HG03175 (cell line): ENCODE data around the gene SOCS7.

Experiments used
- ATAC-seq: cut with Tn5 transposase; IDR thresholded peaks from one replicate; pipeline ENCODE4 v1.9.1; 2021; ENCODE audit warnings: mild to moderate bottlenecking, moderate library complexity; ENCODE audit not compliant: unreplicated experiment

Gene SOCS7

DNA sequence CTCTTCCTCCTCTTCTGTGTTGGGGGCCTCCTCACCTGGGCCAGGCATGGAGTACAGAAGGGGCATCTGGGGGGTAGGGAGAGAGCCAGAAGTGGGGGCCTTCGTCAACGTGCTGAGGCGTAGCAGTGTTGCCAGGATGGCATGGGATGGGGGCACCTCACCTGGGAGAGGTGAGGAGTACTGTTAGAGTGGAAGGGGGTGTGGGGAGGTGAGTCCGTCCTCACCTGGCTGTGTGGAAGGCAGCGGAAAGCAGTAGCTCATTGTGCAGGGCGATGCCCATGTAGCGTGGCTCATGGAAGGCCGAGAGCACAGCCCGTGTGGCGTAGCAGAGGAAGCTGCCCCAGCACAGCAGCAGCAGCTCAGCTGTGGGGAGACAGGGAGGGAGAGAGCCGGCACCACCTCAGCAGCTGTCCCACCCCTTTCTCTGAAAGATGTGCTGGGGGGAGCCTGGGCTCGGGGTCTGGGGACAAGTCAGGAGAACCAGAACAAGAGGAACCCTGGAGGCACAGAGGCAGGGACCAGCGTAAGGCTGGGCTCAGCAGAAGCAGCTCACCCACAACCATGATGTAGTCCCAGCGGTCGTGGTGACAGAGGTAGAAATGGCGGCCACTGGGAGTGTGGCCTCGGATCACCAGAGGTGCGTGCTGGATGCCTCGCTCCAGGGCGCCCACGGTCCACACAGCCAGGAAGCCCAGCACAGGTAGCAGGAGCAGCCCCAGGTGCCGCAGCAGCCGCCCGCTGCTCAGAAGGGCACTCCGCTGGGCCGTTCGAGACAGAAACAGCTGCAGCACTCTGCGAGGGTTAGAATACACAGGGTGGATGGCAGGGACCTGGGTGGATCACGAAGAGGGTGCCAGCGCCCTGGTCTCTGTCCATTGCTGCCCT is 16.9 kb upstream of the SOCS7 start:
- no peak for ATAC-seq

DNA sequence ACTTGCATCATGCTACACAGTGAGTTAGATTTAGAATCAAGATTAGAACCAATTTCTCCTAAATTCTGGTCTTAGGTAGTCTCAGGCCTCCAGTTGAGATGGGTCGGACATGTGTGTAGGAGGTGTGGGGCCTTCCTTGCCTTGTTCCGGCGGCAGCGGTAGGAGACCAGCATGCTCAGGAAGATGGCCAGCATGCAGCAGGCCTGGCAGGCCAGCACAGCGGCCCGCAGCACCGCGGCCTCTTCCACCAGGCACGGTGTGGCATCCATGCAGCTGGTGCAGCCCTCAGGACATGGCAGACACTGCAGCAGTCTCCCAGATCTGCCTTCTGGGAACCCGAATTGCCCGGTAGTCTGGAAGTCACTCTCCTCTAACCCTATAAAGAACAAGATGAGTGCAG is 14.8 kb upstream of the SOCS7 start:
- no peak for ATAC-seq

DNA sequence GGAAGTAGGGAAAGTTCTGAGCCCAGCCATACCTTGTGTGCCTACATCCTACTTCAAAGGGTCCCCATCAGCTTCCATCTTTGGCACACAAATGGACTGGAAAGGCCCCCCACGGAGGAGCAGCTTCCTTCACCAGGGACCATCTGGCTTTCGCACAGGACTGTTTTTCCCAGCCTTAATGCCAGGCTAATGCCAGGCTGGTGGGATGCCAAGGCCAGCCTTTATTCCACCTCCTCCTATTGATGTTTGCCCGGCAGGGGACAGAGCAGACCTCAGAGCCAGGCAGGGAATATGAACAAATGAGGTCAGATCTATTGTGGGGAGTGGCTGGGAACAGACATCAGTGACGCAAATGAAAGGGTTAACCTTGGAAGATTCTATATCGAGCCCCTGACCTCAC is 13.6 kb upstream of the SOCS7 start:
- no peak for ATAC-seq

DNA sequence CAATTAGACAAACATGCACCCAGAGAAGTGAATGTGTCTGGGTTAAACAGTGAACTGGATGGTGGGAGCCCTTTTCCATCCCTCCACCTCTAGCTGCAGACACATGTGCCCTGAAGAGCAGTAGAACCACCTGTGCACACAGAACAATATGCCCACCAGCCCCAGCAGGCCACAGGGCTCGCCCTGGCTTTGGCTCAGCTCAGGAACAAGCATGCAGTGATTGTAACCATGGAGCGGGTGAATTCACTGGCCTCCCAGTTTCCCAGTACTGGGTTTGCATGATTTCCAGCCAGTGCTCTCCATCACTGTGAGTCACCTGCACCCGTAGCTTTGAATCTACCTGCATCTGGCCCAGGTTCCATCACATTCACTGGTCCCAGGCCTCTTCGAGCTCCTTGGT is 13.1 kb upstream of the SOCS7 start:
- ATAC-seq = no peak

DNA sequence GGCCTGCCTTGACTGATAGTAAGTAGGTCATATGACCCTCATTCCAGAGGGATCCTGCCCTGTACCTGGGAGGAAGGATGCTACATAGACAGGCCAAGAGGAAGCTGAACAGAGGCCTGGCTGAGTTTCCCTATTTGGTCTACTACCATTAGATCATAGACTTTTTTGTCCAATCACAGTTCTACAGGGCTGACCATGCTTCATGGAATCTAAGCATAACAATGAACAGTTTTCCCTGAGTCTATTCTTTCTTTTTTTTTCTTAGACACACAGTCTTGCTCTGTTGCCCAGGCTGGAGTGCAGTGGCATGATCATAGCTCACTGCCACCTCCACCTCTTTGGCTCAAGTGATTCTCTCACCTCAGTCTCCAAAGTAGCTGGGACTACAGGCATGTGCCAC is 11.8 kb upstream of the SOCS7 start:
- ATAC-seq = no peak

DNA sequence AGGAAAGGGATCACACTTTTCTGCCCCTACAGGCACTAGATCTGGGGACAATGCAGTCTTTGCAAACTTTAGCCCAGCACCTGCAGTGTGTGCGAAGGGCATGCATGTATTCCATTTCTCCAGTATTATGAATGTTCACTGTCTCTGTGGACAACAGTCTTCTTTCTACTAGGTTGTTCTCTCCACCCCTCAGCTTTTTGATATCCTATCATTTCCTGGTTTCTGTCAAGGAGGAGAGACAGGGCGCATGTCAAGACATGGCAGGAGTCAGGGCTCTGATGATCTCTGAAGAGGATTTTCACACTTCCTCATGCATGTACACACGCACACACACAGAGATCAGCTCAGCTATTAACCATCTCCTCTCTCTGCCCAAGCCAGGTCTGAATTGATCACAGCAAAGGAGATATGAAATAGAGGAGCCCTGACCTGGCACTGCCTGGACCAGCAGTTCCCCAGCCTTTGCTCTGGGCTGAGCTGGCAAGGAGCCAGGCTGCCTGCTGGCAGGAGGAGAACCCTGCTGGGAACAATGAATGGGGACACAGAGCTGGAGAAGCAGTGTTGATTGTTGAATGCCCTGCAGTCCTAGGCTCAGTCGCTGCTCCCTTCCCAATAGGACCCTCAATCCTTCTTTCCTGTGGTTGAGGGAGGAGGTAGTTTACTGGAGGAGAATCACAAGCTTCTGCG is 10.5 kb upstream of the SOCS7 start:
- no peak for ATAC-seq

DNA sequence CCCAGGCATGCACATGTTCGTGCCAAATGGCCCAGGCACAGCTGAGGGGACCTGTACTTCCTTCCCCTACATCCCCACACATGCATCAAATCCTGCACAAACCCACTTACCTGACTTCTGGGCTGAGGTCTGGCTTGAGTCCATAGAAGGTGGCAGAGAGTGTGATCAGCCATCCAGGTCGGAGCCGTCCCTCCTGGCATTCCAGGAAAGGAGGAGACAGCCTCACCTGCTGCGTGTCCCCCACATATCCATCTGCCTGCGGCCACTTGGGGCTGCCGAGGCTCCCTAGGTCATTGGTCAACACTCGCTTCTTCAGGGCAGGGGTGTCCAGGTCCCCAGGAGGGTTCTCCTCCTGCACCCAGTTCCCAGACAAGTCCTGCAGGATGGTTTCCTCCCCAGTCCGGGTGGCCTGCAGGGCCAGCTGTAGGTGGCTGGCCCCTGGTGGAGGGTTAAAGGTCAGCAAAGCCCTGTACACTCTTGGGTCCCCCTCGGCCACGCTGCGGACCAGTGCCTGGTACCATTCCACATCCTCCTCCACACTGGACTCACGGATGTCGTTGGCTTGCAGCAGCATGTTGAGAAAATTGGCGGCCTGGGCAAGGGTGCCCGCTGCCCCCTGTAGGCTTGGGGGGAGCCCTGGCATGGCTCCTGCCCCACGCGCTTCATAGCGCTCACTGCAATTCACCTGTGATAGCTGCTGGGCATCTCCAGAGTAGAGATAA is 8.6 kb upstream of the SOCS7 start:
- no peak for ATAC-seq

DNA sequence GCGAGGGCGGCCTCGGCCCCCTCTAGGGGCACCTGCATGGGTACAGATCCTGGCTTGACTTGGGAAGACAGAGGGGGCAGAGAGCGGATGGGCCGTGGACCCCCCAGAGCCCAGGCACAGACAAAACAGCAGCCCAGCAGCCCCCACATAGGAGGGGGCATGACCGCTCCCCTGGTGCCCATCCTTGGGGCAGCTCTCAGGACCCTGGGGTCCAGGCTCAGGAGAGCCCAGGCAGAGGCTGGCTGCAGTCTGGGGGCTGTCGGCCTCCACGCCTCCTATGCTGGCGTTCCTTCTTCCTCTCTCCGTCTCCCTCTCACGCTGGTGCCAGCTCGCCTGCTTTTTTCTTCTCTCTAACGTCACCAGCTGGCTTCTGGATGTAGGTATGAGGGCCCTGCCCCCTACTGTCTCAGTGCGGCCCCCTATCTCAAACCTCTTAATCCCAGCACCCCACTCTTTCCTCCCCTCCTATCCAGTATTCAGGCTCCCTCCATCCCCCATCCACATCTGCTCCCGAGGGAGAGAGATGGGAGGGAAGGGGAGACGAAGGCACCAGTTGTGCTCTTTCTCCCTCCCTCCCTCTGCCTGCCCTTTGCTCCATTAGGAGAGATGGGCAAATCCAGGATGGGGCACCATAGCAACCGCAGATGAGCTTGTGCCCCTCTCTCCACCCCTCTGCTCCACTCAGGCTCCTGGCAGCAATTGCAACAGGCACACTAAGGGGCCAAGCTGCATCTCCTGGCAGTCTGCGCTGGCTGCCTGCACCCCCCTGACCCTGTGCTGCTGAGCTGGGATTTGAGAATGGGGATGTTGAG is 7.8 kb upstream of the SOCS7 start, which contains the start of gene GPR179:
Gene GPR179, minus strand, starts transcription at position 349 of the 812 bp plus-strand sequence. Its CDS starts 167 bp downstream, at position 182.
- no peak for ATAC-seq

DNA sequence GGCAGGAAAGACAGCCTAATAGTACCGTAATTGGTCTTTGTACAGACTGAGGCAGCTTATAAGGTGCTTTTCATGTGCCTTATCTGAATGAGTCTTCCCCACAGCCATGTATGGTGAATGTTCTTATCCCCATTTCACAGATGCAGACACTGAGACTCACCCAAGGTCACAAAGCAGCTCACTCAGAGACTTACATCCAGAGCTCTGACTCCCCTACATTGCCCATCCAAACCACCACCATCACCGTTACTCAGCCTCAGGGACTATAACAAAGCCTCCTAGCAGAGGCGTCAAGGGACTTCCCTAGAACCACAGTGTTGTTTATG is 7.3 kb upstream of the SOCS7 start:
- no peak for ATAC-seq

DNA sequence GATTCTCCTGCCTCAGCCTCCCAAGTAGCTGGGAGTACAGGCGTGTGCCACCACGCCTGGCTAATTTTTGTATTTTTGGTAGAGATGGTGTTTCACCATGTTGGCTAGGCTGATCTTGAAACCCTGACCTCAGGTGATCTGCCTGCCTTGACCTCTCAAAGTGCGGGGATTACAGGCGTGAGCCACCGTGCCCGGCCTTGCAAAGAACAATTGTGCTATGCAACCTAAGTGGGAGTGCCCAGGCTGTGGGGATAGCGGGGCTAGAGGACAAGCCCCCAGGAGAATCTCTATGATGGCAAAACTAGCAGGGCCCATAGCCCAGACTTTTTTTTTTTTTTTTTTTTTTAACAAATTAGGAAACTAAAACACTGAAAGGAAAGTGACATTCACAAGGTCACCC is 5.9 kb upstream of the SOCS7 start:
- ATAC-seq = no peak

DNA sequence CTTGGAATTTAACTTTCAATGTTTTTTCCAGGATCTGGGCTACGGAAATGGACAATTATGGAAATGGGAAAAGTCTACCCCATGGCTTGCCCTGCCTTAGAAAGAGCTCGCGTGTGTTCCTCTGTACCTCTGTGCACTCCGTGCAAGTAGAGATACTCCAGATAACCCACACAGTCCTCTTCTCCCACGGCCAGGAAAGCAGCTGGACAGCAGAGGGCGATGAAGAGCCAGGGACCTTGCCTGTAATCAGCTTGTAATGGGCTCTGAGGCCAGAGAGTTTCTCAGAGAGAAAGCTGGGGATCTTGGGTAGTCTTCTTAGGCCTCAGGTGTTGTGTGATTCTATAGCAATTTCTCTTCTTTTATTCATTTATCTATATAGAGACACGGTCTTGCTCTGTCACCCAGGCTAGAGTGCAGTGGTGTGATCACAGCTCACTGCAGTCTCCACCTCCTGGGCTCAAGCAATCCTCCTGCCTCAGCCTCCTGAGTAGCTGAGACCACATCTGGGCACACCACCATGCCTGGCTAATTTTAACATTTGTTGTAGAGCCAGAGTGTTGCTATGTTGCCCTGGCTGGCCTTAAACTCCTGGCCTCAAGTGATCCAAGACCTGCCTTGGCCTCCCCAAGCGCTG is 2.4 kb upstream of the SOCS7 start:
- peak; percentile 35 for ATAC-seq

DNA sequence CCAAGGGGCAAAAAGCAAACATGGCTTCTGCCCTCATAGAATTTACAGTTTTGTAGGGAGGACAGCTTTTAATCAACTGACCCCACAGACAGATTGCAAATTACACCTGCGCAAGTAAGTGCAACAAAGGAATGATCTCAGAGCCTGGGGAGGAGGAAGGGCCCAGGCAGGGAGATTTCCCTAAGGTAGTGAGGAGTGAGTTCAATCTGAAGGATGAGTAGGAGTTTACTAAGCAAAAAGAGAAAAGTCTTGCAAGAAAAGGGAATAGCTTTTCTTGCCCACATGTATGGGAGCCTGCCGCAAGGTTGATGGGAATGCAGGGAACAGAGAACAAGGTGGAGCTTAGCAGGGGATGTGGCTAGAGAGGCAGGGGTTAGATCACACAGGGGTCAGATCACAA is 1.6 kb upstream of the SOCS7 start:
- no peak for ATAC-seq

DNA sequence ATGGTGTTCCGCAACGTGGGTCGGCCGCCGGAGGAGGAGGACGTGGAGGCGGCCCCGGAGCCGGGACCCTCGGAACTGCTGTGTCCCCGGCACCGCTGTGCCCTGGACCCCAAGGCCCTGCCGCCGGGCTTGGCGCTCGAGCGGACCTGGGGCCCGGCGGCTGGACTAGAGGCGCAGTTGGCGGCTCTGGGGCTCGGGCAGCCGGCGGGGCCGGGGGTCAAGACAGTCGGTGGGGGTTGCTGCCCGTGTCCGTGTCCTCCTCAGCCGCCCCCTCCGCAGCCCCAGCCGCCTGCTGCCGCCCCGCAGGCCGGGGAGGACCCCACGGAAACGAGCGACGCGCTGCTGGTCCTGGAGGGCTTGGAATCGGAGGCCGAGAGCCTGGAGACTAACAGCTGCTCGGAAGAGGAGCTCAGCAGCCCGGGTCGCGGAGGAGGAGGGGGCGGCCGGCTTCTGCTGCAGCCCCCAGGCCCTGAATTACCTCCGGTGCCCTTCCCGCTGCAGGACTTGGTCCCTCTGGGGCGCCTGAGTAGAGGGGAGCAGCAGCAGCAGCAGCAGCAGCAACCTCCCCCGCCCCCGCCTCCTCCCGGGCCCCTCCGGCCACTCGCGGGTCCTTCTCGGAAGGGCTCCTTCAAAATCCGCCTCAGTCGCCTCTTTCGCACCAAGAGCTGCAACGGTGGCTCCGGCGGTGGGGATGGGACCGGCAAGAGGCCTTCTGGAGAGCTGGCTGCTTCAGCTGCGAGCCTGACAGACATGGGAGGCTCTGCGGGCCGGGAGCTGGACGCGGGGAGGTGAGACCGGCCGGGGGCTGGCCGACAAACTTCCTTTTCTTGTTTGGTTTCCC is 821 bp downstream of the SOCS7 start:
- ATAC-seq = no peak

DNA sequence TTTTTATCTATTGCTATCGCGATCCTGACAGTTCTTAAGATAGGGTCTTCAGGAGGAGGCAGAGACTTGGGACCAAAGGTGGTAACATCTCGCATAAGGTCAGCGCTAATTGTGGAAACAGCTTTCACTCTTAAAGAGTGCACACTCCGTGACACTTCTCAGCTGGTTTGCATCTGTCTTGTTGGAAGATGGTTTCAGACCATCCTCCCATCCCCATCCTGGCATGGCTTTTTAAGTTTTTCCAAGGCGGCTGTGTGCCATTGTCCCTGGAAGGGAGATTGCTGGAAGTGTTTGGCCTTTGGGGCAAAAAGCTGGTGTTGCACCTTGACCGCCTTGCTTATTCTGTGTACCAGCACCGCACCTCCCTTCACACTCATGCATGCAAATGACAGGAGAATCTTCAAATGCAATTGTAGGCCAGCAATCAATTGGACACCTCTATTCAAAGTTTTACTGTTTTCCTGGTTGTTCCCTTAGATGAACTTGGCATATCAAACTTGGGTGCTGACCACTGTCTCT is 1.5 kb downstream of the SOCS7 start:
- ATAC-seq = no peak

DNA sequence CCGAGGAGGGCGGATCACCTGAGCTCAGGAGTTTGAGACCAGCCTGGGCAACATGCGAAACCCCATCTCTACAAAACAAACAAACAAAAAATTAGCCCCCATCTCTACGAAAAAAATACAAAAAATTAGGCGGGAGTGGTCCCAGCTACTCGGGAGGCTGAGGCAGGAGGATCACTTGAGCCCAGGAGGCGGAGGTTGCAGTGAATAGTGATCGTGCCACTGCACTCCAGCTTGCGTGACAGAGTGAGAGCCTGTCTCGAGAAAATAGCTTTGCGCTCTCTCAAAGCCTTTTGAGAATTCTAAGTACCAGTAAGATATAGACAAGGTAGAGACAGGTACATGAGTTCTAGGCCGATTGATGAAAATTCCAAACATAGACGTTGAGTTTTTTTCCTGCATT is 2.0 kb downstream of the SOCS7 start:
- no peak for ATAC-seq

DNA sequence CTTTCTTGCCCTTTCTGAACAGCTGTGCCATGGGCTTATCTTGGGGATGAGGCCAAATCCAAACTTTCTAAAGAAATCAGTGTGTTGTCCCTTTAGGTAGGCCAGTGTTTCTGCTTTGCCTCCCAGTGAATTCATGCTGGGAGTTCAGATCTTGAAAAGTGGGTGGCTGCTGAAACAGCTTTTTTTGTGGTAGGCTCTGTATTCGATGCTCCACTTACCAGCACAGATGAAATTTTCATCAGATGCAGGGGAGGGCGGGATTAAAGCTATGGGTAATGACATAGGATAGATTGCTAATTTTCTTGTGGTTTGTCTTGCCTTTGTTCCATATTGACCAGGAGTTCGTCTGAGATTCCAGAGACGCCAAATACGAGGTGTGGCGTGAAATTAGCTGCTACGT is 2.8 kb downstream of the SOCS7 start:
- ATAC-seq = no peak

DNA sequence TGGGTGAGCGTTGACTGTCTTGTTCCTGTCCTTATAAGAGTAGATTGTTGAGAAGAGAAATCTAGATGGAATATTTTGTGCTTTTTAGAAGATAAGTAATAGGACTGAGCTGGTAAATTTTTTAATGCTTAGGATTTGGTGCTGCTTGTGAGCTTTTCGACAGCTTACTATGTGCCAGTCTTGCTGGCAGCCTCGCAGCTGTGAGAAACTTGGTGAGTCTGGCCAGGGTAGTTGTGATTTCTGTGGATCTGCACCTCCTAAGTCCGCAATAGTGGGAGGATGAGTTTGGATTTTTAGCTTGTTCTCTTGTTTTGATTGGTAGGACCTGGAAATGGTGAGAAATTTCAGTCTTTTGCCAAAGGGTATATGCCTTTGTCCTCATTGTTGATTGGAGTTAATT is 3.6 kb downstream of the SOCS7 start:
- ATAC-seq = no peak

DNA sequence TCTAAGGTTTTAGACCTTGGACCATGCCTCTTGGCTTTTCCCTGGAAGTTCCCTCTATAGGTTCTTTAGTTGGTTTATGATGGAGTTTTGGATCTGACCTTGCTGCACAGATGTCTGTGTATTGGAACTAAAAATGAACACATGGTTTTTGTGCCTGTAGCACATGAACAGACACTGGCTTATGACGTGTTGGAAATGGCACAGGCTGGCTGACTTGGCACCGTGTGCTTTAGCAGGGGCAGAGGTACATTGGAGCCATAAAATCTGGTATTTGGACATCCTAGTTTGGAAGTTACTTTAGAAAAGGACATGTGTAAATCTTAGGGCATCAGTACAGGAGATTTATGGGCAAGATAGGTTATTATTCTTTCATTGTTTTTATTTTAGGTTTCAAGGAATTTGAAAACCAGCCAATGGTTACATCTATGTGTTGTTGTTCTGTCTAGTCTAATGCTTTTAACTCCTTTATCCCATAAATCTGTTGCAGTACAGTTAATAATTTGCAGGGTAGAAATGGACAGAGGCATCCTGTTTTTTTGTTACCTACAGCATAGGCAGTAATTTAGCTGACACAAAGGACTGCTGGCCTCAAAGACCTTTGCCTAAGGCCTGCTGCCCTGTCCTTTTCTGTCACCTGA is 6.0 kb downstream of the SOCS7 start:
- ATAC-seq = no peak
